ENCODE results near the gene RSKR.

Gene RSKR

GRCh38 chr17:28570716-28571360 is 43.1 kb downstream of the RSKR start:
- H3K4me3 ChIP-seq (ENCODE audit: low read length) = peak overlapping the region; percentile 96
- peak overlapping the region; percentile 59; the same call in 1 of the 2 replicates for H3K27ac ChIP-seq (ENCODE audit: low read depth, low read length)
- WGBS = 1% methylated on average over 39 of the region's 39 CpGs
- H3K36me3 ChIP-seq (ENCODE audit: insufficient read depth, low read length) = peaks cover 12% of the 10 kb centered on the region; the same call in 1 of the 2 replicates
- peaks cover 3% of the 10 kb centered on the region; the same call in 1 of the 2 replicates for H3K4me1 ChIP-seq (ENCODE audit: insufficient read depth, low read length)
- peaks cover 15% of the 10 kb centered on the region; the same call in 1 of the 2 replicates for H3K27me3 ChIP-seq (ENCODE audit: insufficient read depth, low read length)
- no peaks in the 10 kb centered on the region for H3K9me3 ChIP-seq (ENCODE audit: insufficient read depth, low read depth, low read length)
- peak overlapping the region; percentile 76 for H3K9ac ChIP-seq (ENCODE audit: low read depth, low read length)

DNA sequence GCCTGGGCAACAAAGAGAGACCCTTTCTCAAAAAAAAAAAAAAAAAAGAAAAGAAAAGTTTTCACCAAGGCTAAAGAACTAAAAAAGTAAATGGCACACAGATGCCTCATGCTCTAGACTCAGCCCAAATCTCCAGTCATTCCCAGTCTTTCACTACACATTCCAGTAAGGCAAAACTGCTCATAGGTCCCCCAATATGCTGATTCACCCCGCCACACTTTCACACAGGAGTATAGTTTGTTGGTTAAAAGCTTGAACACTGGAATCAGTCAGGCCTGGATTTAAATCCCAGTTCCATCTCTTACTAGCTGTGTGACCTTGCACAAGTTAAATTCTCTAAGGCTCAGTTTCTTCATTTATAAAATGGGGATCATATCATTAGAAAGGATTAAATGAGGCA is 44.5 kb downstream of the RSKR start:
- no peak overlapping the region for H3K4me3 ChIP-seq (ENCODE audit: low read length)

DNA sequence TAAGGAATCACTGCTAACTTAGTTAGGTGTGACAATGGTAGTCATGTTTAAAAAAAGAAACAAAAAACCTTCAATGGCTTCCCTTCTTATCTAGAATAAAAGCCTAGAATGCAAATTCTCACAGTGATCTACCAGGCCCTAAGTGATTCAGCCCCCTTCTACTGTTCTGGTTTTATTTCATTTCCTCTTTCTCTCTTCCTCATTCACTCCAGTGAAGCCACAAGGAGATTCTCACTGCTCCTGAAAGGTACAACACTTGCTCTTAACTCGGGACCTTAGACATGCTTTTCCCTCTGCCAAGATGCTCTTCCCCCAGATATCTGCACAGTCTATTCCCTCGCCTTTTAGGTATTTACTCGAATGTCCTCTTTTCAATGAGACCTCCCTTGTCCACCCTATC is 46.4 kb downstream of the RSKR start:
- H3K27me3 ChIP-seq (ENCODE audit: insufficient read depth, low read length) = peaks cover 9% of the 10 kb centered on the region; the same call in 1 of the 2 replicates
- no peaks in the 10 kb centered on the region for H3K9me3 ChIP-seq (ENCODE audit: insufficient read depth, low read depth, low read length)
- H3K4me1 ChIP-seq (ENCODE audit: insufficient read depth, low read length) = peaks cover 3% of the 10 kb centered on the region; the same call in 1 of the 2 replicates
- H3K36me3 ChIP-seq (ENCODE audit: insufficient read depth, low read length) = peaks cover 15% of the 10 kb centered on the region
- H3K27ac ChIP-seq (ENCODE audit: low read depth, low read length) = no peak overlapping the region
- 93% methylated on average over 3 of the region's 3 CpGs for WGBS
- H3K9ac ChIP-seq (ENCODE audit: low read depth, low read length) = no peak overlapping the region
- no peak overlapping the region for H3K4me3 ChIP-seq (ENCODE audit: low read length)

More for the DNA sequence above, 44.5 kb downstream of the RSKR start:
- Histone ChIP-seq H3K27me3 (ENCODE audit: insufficient read depth, low read length) (peaks cover 15% of the 10 kb centered on the region; the same call in 1 of the 2 replicates), H3K9me3 (ENCODE audit: insufficient read depth, low read depth, low read length) (no peaks in the 10 kb centered on the region), H3K9ac (ENCODE audit: low read depth, low read length) (no peak overlapping the region), H3K36me3 (ENCODE audit: insufficient read depth, low read length) (peaks cover 7% of the 10 kb centered on the region; the same call in 1 of the 2 replicates), H3K27ac (ENCODE audit: low read depth, low read length) (no peak overlapping the region), H3K4me1 (ENCODE audit: insufficient read depth, low read length) (peaks cover 3% of the 10 kb centered on the region; the same call in 1 of the 2 replicates)
- 100% methylated on average over 1 of the region's 1 CpG for WGBS

- Histone ChIP-seq H3K9me3 (ENCODE audit: insufficient read depth, low read depth, low read length) (no peaks in the 10 kb centered on the region), H3K4me3 (ENCODE audit: low read length) (no peak overlapping the region), H3K27ac (ENCODE audit: low read depth, low read length) (no peak overlapping the region), H3K27me3 (ENCODE audit: insufficient read depth, low read length) (no peaks in the 10 kb centered on the region), H3K36me3 (ENCODE audit: insufficient read depth, low read length) (peaks cover 37% of the 10 kb centered on the region), H3K9ac (ENCODE audit: low read depth, low read length) (no peak overlapping the region), H3K4me1 (ENCODE audit: insufficient read depth, low read length) (no peaks in the 10 kb centered on the region)
- WGBS = 100% methylated on average over 3 of the region's 3 CpGs
Observed at GRCh38 chr17:28563475-28563874, 50.5 kb downstream of the RSKR start.
